HepG2 (cell line): ENCODE measurements around the gene UPK1A. TPM values are rescaled to one million over a fixed set of nuclear protein-coding genes. Genes with fewer than 3 reads are reported as not detected.
A peak's percentile ranks its signal among the peaks of the same experiment; 100 is the strongest.

ENCODE experiments used
- ARNT2 ChIP-seq: sonication (generic); formaldehyde crosslinking; IDR thresholded peaks from 2 replicates; pipeline ENCODE4 v1.8.0; 2022; ENCODE audit warnings: mild to moderate bottlenecking, low read depth, missing genetic modification reagents, moderate library complexity
- ATF1 ChIP-seq: IDR thresholded peaks from 2 replicates; pipeline ENCODE4 v1.6.1; 2016; ENCODE audit warnings: mild to moderate bottlenecking, control low read depth
- BCLAF1 ChIP-seq: fragments of 450-650 bp; IDR thresholded peaks from 2 replicates; pipeline ENCODE4 v1.6.1; 2017; ENCODE audit warnings: mild to moderate bottlenecking
- HNF1A ChIP-seq, 2 experiments: sonication (generic) in 1 of 2; formaldehyde crosslinking in 1 of 2; IDR thresholded peaks; 2 replicates each; pipeline versions ENCODE4 v1.4.0 to v1.6.1; 2016 to 2020; ENCODE audit warnings: borderline replicate concordance in 1 of 2, low read depth in 1 of 2, mild to moderate bottlenecking in 1 of 2, missing genetic modification reagents in 1 of 2
- HNRNPL ChIP-seq: fragments of 200-400 bp; formaldehyde crosslinking; IDR thresholded peaks from 2 replicates; pipeline ENCODE4 v1.6.1; 2017; ENCODE audit warnings: mild to moderate bottlenecking, low read depth, low read length
- KDM5A ChIP-seq: fragments of 200-600 bp; sonication (generic); IDR thresholded peaks from 2 replicates; pipeline ENCODE4 v1.7.0; 2018; ENCODE audit warnings: antibody characterized with exemption, mild to moderate bottlenecking, low read length, borderline replicate concordance
- MXD1 ChIP-seq: sonication (generic); formaldehyde crosslinking; IDR thresholded peaks from 2 replicates; pipeline ENCODE4 v1.4.0; 2020; ENCODE audit warnings: mild to moderate bottlenecking, missing genetic modification reagents
- NBN ChIP-seq: fragments of 450-650 bp; conservative IDR thresholded peaks from 2 replicates; pipeline ENCODE4 v1.6.1; 2017
- NFRKB ChIP-seq: fragments of 450-650 bp; IDR thresholded peaks from 2 replicates; pipeline ENCODE4 v1.6.1; 2017
- TAF15 ChIP-seq: fragments of 200-400 bp; formaldehyde crosslinking; IDR thresholded peaks from one replicate; pipeline ENCODE4 v1.6.1; 2018; ENCODE audit warnings: mild to moderate bottlenecking, low read depth, low read length; ENCODE audit not compliant: poor library complexity, severe bottlenecking
- ZBTB39 ChIP-seq: sonication (generic); formaldehyde crosslinking; IDR thresholded peaks from 2 replicates; pipeline ENCODE4 v1.5.0; 2020; ENCODE audit warnings: missing genetic modification reagents
- ZFP91 ChIP-seq: sonication (generic); formaldehyde crosslinking; IDR thresholded peaks from 2 replicates; pipeline ENCODE4 v1.9.0; 2022; ENCODE audit warnings: missing genetic modification reagents, mild to moderate bottlenecking, borderline replicate concordance
- ZNF256 ChIP-seq: sonication (generic); formaldehyde crosslinking; conservative IDR thresholded peaks from 2 replicates; pipeline ENCODE4 v1.4.0; 2020; ENCODE audit warnings: missing genetic modification reagents
- ZNF546 ChIP-seq: sonication (generic); formaldehyde crosslinking; conservative IDR thresholded peaks from 2 replicates; pipeline ENCODE4 v1.8.1; 2023; ENCODE audit warnings: mild to moderate bottlenecking, missing genetic modification reagents
- ZNF605 ChIP-seq: sonication (generic); formaldehyde crosslinking; IDR thresholded peaks from 2 replicates; pipeline ENCODE4 v1.8.0; 2022; ENCODE audit warnings: mild to moderate bottlenecking, missing genetic modification reagents
- polyA plus RNA-seq, 8 experiments: library from polyadenylated mRNA; depleted of rRNA in 3 of 8; stranded (reverse) in 7 of 8; unstranded in 1 of 8; fragments of >200 nt; fragmentation: Illumina TruSeq in 4 of 8; extraction: Trizol in 4 of 8; gene quantifications; 2 replicates each; pipeline versions ENCODE4 v1.2.1 to v1.2.3, GENCODE V29; 2011 to 2016; ENCODE audit warnings: low read depth in 4 of 8, missing spikeins in 1 of 8, mixed read lengths in 1 of 8; ENCODE audit not compliant: insufficient read depth in 1 of 8
- total RNA-seq, 5 experiments: library from RNA; depleted of rRNA; stranded (reverse); fragments of >200 nt; fragmentation: Illumina TruSeq; extraction: Trizol; gene quantifications; 2 replicates each; pipeline ENCODE4 v1.2.3, GENCODE V29; 2016; ENCODE audit warnings: low read depth in 1 of 5

UPK1A gene
- total and polyA plus RNA-seq, 2 of the 13 experiments (the other 11 are each of a cell fraction or from before 2014, with no cell fraction given): 2.9 TPM; not detected in 1

- TF ChIP-seq ZBTB39 (0 out of 2 replicates have a peak, but pooled peaks have one; percentile 32), NBN (no peak), ARNT2 (0 out of 2 replicates have a peak, but pooled peaks have one; percentile 33), BCLAF1 (no peak), ZNF546 (CRISPR knock-in tag) (no peak), MXD1 (CRISPR knock-in tag) (no peak; the same call in 1 of the 2 replicates), HNF1A (IDR thresholded peaks at IDR 0.05; ENCODE audit: low read depth) (no peak), HNF1A (CRISPR knock-in tag; IDR thresholded peaks at IDR 0.05; ENCODE audit: borderline replicate concordance) (no peak), TAF15 (no peak), KDM5A (no peak), ZNF256 (no peak), ZFP91 (CRISPR knock-in tag) (no peak), NFRKB (no peak), ATF1 (CRISPR knock-in tag) (no peak), ZNF605 (no peak), HNRNPL (no peak)
Measured at GRCh38 chr19:35693835-35694599, 27.7 kb downstream of the UPK1A start (continued).
